Right lung (tissue), 5 donors: Measurements from ENCODE around the gene PLCH1. TPM values are rescaled to one million over a fixed set of nuclear protein-coding genes. Genes with fewer than 3 reads are reported as not detected.
A peak's percentile ranks its signal among the peaks of the same experiment; 100 is the strongest.

Experiments used
- DNase-seq, 2 donors: peaks; one replicate each; pipeline ENCODE4 v3.0.0-alpha.2; 2013
- polyA plus RNA-seq, 5 donors: library from polyadenylated mRNA; unstranded; fragments of 120-200 nt; gene quantifications; one replicate each; pipeline versions ENCODE4 v1.2.1 to v1.2.3, GENCODE V29; 2013; ENCODE audit warnings: inconsistent platforms in 1 of 5, low replicate concordance in 1 of 5; ENCODE audit not compliant: insufficient read length in 5 of 5, insufficient read depth in 1 of 5

PLCH1 gene
- polyA plus RNA-seq, 5 donors = 17.2 to 29.5 (median 23.2) TPM

DNA sequence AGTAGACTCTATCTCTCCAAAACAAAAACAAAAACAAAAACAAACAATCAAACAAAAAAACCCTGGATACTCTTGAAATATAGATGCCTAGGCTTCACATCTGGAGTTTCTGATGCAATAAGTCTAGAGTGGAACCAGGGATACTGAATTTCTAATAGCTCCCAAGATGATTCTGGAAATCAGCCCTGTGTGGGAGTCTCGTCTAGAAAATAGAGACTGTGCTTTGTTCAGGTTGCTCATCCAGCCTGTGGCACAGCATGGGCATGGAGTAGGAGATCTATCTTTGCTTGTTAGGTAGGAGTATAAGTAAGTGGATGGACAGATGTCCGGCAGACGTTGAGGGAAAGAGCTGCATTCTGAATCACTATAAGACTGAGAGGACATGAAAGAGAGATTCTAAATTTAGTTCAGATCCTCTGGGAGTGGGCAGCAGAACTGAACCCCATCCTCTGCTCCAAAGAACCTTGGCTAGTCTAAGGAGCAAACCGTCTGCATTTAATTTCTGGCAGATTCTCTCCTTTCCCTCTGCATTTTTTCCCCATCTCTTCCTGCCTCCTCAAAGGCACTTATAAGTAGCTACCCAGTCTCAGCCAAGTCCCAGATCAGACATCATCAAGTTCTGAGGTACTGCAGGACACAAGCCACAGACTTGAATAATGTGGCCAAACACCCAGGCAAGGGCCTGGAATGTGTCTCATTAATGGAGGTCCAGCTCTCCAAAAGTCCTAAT, 358.8 kb downstream of the PLCH1 start:
- no peak for DNase-seq

DNA sequence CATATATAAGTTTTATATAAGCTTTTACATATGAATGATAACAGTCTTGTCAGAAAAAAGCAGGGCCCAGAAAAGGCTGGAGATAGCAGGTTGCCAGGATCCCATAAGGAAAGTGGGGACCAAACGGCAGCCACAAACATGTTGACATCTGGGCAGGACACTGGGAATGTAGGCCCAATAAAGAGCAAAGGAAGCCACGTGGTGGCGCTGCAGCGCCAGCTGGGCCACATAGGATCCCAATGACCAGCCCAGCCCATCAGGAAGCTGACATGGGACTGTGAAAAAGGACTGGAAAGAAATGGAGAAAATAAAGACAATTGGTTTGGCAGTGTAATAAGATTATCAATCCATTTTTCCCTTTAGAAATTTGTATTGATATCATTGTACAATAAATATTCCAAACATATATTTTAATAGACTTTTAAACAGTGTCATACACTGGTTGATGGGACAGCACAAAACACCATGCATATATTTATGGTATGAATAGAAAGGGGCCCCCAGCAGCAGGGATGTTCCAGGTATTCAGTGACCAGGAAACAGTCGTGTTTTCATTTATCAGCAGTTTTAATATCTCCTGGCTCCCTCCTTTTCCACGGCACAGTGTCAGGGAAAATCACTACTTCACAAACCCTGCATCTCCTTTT, 362.4 kb downstream of the PLCH1 start:
- peak in 1 of 2 donors; percentile 52 for DNase-seq

GRCh38 chr3:155377847-155378246, 367.0 kb downstream of the PLCH1 start:
- no peak for DNase-seq

DNA sequence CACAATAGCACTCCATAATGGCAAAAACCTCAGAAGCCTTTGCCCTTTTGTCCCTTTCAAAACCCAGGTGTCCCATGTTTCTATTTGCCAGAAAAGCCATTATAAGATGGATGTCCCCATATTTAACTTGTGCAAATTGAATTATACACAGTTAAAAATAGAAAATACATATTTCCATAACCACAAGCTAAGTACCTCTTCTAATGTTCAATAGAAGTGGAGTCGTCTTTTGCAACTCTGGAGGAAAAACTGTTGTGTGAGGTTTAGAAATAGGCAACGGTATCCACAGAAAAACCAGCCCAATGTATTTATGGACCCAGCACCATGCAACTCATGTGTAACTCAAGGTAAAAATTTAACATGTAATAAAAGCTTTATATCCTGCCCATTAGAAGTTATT, 367.8 kb downstream of the PLCH1 start:
- DNase-seq = no peak

DNA sequence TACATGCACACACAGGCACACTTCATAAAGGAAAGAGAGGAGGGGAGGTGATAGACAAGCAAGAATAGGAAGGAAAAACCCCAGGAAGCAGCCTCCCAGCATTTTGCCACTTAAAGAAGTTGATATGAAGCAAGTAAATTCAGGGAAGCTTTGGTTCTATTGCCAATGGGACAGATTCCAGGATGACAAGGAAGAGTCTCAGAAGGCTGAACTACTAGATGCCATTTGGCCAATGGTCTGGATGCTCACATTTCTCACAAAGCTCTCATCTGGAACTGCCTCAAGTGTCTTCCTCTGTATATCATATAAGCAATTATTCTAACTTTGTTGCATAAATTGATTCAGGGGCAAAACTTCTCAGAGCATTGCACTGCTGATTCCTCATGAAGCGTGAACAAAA, 372.6 kb downstream of the PLCH1 start:
- DNase-seq = peak in 1 of 2 donors; percentile 51

GRCh38 chr3:155370764-155371503, 373.9 kb downstream of the PLCH1 start:
- no peak for DNase-seq

GRCh38 chr3:155370198-155370597, 374.7 kb downstream of the PLCH1 start:
- peak; percentile 62 to 77 for DNase-seq

DNA sequence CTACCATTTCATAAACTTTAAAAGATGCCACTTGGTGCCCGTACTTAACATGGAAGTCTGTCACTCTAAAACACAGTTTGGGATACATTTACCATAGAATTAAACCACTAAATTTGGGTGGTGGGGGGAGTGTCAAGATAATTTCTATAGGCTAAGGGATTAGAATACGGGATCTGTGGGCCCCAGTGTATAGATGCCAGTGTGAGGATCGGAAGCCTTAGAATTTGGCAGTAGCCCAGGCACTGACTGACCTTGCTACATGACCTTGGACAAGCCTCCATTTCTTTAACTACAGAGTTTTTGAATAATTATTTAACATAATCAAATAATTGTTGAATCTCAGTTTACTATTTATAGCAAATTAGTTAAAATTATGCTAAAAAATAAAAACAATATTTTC, 375.1 kb downstream of the PLCH1 start:
- no peak for DNase-seq

GRCh38 chr3:155369244-155369643, 375.6 kb downstream of the PLCH1 start:
- no peak for DNase-seq

- DNase-seq = no peak
These were observed 376.1 kb downstream of the PLCH1 start for GRCh38 chr3:155368786-155369185.

DNA sequence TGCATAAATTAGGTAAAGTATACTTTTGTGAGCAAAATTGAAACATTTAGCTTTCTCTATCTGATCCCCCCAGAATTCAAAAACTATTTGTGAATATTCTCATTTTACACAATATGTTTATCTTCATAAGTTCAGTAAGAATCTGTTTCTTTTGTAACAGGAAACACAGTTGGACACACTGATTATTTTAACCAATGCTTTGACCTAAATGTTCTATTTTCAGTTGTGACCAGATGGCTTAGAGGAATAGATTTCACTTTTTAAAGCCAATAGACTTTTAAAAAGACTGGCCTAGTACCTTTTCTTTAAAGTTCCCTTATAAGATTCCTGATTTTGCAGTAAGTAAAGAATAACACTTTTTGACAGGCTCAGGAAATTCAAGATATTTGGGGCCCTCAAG, 377.4 kb downstream of the PLCH1 start:
- DNase-seq = no peak

- DNase-seq = no peak
These were observed 379.6 kb downstream of the PLCH1 start for GRCh38 chr3:155365178-155365783.

- DNase-seq = no peak
These were observed 380.4 kb downstream of the PLCH1 start for GRCh38 chr3:155364492-155364891.

GRCh38 chr3:155363690-155364070, 381.2 kb downstream of the PLCH1 start:
- no peak for DNase-seq

- DNase-seq = no peak
These were observed 381.8 kb downstream of the PLCH1 start for GRCh38 chr3:155362808-155363689.

GRCh38 chr3:155360281-155360680, 384.6 kb downstream of the PLCH1 start:
- DNase-seq = no peak

- DNase-seq = no peak
These were observed 388.1 kb downstream of the PLCH1 start for GRCh38 chr3:155356594-155357370.

GRCh38 chr3:155354658-155355057, 390.2 kb downstream of the PLCH1 start:
- no peak for DNase-seq

GRCh38 chr3:155352900-155353490, 391.9 kb downstream of the PLCH1 start:
- DNase-seq = peak in 1 of 2 donors; percentile 30

DNA sequence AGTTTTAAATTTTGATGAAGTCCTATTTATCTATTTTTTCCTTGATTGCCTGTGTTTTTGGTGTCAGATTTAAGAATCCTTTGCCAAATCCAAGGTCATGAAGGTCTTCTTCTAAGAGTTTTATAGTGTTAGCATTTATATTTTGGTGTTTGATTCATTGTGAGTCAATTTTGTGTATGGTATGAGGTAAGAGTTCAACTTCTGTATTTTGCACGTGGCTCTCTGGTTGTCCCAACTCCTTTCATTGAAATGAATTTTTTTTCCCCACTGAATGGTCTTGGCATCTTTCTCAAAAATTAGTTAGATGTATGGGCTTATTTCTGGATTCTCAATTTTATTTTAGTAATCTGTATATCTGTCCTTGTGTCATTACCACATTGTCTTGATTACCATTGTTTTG, 394.3 kb downstream of the PLCH1 start:
- DNase-seq = no peak
